Heart left ventricle (tissue), 16 donors: Measurements from ENCODE around the gene NTM. TPM values are rescaled to one million over a fixed set of nuclear protein-coding genes. Genes with fewer than 3 reads are reported as not detected.
A peak's percentile ranks its signal among the peaks of the same experiment; 100 is the strongest.

Source experiments
- ATAC-seq, 4 donors: fragments of 200-7000 bp; cut with Tn5 transposase; one replicate each; pipeline ENCODE4 v1.9.1; 2020 to 2022; ENCODE audit warnings: moderate library complexity in 4 of 4, mild to moderate bottlenecking in 3 of 4, moderate number of reproducible peaks in 1 of 4
- DNase-seq, 5 donors: peaks; one replicate each; pipeline ENCODE4 v3.0.0-alpha.2; 2020
- H3K27ac ChIP-seq, 12 donors: fragments of 200-600 bp; sonication (generic) in 4 of 12; one replicate each; pipeline versions ENCODE4 v1.5.0 to v1.8.0; 2016 to 2022; ENCODE audit warnings: mild to moderate bottlenecking in 2 of 12
- H3K27me3 ChIP-seq, 9 donors: fragments of 200-600 bp; sonication (generic) in 2 of 9; one replicate each; pipeline versions ENCODE4 v1.5.1 to v1.8.0; 2016 to 2022; ENCODE audit warnings: mild to moderate bottlenecking in 3 of 9
- H3K36me3 ChIP-seq, 9 donors: fragments of 200-600 bp; sonication (generic) in 2 of 9; one replicate each; pipeline versions ENCODE4 v1.5.0 to v1.8.0; 2018 to 2022; ENCODE audit warnings: mild to moderate bottlenecking in 2 of 9
- H3K4me1 ChIP-seq, 12 donors: fragments of 200-600 bp; sonication (generic) in 4 of 12; one replicate each; pipeline versions ENCODE4 v1.5.0 to v1.8.0; 2016 to 2022; ENCODE audit warnings: mild to moderate bottlenecking in 3 of 12
- H3K4me3 ChIP-seq, 12 donors: fragments of 200-600 bp; sonication (generic) in 4 of 12; one replicate each; pipeline versions ENCODE4 v1.5.0 to v1.8.0; 2017 to 2022; ENCODE audit warnings: mild to moderate bottlenecking in 9 of 12, moderate library complexity in 4 of 12
- H3K9me3 ChIP-seq, 12 donors: fragments of 200-600 bp; sonication (generic) in 4 of 12; one replicate each; pipeline versions ENCODE4 v1.5.0 to v1.8.0; 2016 to 2022; ENCODE audit warnings: mild to moderate bottlenecking in 1 of 12
- CTCF ChIP-seq, 12 donors: fragments of 200-600 bp; sonication (generic) in 4 of 12; IDR thresholded peaks; one replicate each; pipeline versions ENCODE4 v1.5.0 to v1.8.0; 2018 to 2022; ENCODE audit warnings: antibody characterized with exemption in 12 of 12, mild to moderate bottlenecking in 5 of 12
- POLR2A ChIP-seq, 2 donors: fragments of 450-650 bp; IDR thresholded peaks; one replicate each; pipeline ENCODE4 v1.6.1; 2017; ENCODE audit warnings: antibody characterized with exemption in 2 of 2, mild to moderate bottlenecking in 2 of 2, moderate library complexity in 2 of 2
- WGBS, 4 donors: extraction: QIAGEN DNeasy Blood & Tissue Kit in 2 of 4; methylation state at CpG; one replicate each; pipeline versions ENCODE4 v1.1.5 to v1.1.7; 2013 to 2018; 5-methylcytosine and 5-hydroxymethylcytosine counted together
- intact Hi-C, 10 donors: fragments of 100-400 bp; cut with DNase I; formaldehyde crosslinking; loops; one replicate each; pipeline versions ENCODE4 v1.11.1 to v1.14.2; 2022
- polyA plus RNA-seq, 2 donors: library from polyadenylated mRNA; stranded (reverse); fragments of 200-250 nt; gene quantifications; one replicate each; pipeline ENCODE4 v1.2.3, GENCODE V29; 2013
- total RNA-seq, 9 donors: library from RNA; depleted of rRNA in 2 of 9; stranded (reverse); fragments of >200 nt in 2 of 9; fragmentation: NEBNext Ultra II Directional in 3 of 9; extraction: Animal tissue kit (Norgen Biotek cat#: 25700) in 3 of 9; gene quantifications; one replicate each; pipeline versions ENCODE4 v1.1.0 to v1.2.4, GENCODE V29; 2016 to 2023
- donor health status: ischemic (EF 13 %, LVEDD 7.1; RV severe dilation, severe dysfunction).
- donor health status: healthy with polysubstance abuse.
- donor health status: DM: no; HTN: yes; CAD: no.
- donor health status: DM: no; HTN: no; CAD: no.
- donor health status: ischemic (EF 25% LVEDD 6.9; RV normal size, moderate dysfunction).
- donor health status: ischemic (EF 25% LVEDD 5.7; RV mildly dilated, moderate dysfunction).
- donor health status: healthy.
- donor health status: DM: yes; HTN: yes; CAD: no.
- donor health status: ischemic (EF 35%, LVEDD 5.7; RV mildly dilated, moderate dysfunction).
- donor health status: nonischemic (EF 11% LVEDD 7.7; RV severe dilation, severe dysfunction).
- donor health status: DM: yes; HTN: yes; CAD: no.
- donor health status: PGD.
- donor health status: ischemic (EF 29% LVEDD 5.4; RV normal size, mild dysfunction).
- donor health status: nonischemic (EF 23%, LVEDD 6.1; RV moderate dilation, normal function).

The NTM gene
- total and polyA plus RNA-seq, 11 donors: 0.40 to 7.7 (median 1.5) TPM

- intact Hi-C loops: loop anchor here in 1 of 10 donors (10.0 kb wide), 1 partner anchor 90 kb away; no protein-coding TSS in a partner anchor
- no peak for ATAC-seq
- no peaks in the 10 kb centered on the region for H3K9me3 ChIP-seq
- H3K4me3 ChIP-seq: no peak overlapping the region
- TF ChIP-seq POLR2A (IDR thresholded peaks at IDR 0.05) (no peak), CTCF (IDR thresholded peaks at IDR 0.05) (no peak)
- no peak for DNase-seq
- no peaks in the 10 kb centered on the region for H3K36me3 ChIP-seq
- H3K27ac ChIP-seq: no peak overlapping the region
- peaks cover 0 to under 1% (median 0%) of the 10 kb centered on the region in 12 donors for H3K4me1 ChIP-seq
- 74 to 82% (median 78%) methylated on average over 5 of the region's 5 CpGs for whole genome bisulfite sequencing, 4 donors
- H3K27me3 ChIP-seq: peaks cover 0 to 19% (median 0%) of the 10 kb centered on the region in 9 donors
Observed at GRCh38 chr11:131425285-131425684, 54.9 kb downstream of the NTM start.

GRCh38 chr11:131428853-131429252 is 58.4 kb downstream of the NTM start:
- WGBS, 4 donors: 89 to 97% (median 92%) methylated on average over 5 of the region's 5 CpGs
- peaks cover 0 to 8% (median 0%) of the 10 kb centered on the region in 12 donors for H3K4me1 ChIP-seq
- ATAC-seq (no peak), DNase-seq (no peak)
- no peak overlapping the region for H3K27ac ChIP-seq
- intact Hi-C loops: loop anchor here in 1 of 10 donors (10.0 kb wide), 1 partner anchor 86 kb away; no protein-coding TSS in a partner anchor
- H3K9me3 ChIP-seq: no peaks in the 10 kb centered on the region
- no peak for TF ChIP-seq CTCF (IDR thresholded peaks at IDR 0.05)
- TF ChIP-seq POLR2A (IDR thresholded peaks at IDR 0.05): no peak
- no peak overlapping the region for H3K4me3 ChIP-seq
- peaks cover 0 to 4% (median 0%) of the 10 kb centered on the region in 9 donors for H3K27me3 ChIP-seq
- no peaks in the 10 kb centered on the region for H3K36me3 ChIP-seq

- Histone ChIP-seq H3K9me3 (peaks cover 0 to 6% (median 0%) of the 10 kb centered on the region in 12 donors), H3K4me1 (peaks cover 0 to 8% (median 0%) of the 10 kb centered on the region in 12 donors), H3K4me3 (no peak overlapping the region), H3K36me3 (no peaks in the 10 kb centered on the region), H3K27ac (no peak overlapping the region), H3K27me3 (peaks cover 0 to 4% (median 0%) of the 10 kb centered on the region in 9 donors)
- DNase-seq: no peak
- intact Hi-C loops: no loop called here
- peak in 2 of 4 donors; percentile 28 to 72 for ATAC-seq
- 11 to 21% (median 17%) methylated on average over 11 of the region's 11 CpGs for WGBS, 4 donors
- TF ChIP-seq POLR2A (IDR thresholded peaks at IDR 0.05): no peak
- no peak for TF ChIP-seq CTCF (IDR thresholded peaks at IDR 0.05)
Observed at GRCh38 chr11:131430473-131431208, 60.2 kb downstream of the NTM start.

GRCh38 chr11:131441051-131441810 is 70.8 kb downstream of the NTM start:
- WGBS, 4 donors: 53 to 60% (median 54%) methylated on average over 5 of the region's 5 CpGs
- Histone ChIP-seq H3K4me1 (no peaks in the 10 kb centered on the region), H3K36me3 (no peaks in the 10 kb centered on the region), H3K27me3 (peaks cover 0 to 5% (median 0%) of the 10 kb centered on the region in 9 donors), H3K9me3 (peaks cover 0 to 8% (median 0%) of the 10 kb centered on the region in 12 donors), H3K27ac (no peak overlapping the region), H3K4me3 (no peak overlapping the region)
- no peak for ATAC-seq
- no peak for TF ChIP-seq CTCF (IDR thresholded peaks at IDR 0.05)
- no peak for TF ChIP-seq POLR2A (IDR thresholded peaks at IDR 0.05)
- no peak for DNase-seq
- intact Hi-C loops: no loop called here
